K562 (cell line): ENCODE measurements around the gene DYSF. TPM values are rescaled to one million over a fixed set of nuclear protein-coding genes. Genes with fewer than 3 reads are reported as not detected.

ENCODE experiments used
- ATAC-seq: fragments of 200-7000 bp; cut with Tn5 transposase; 3 replicates; pipeline ENCODE4 v1.9.1; 2020; ENCODE audit warnings: moderate library complexity
- BruUV-seq: library from RNA; stranded (reverse); fragments of 400-500 nt; replicated peaks from 2 replicates; lab custom pipeline; 2021; lab: Mats Ljungman, UMichigan
- CTCF ChIA-PET: fragments of 300-600 bp; formaldehyde crosslinking; extraction: SDS; loops from one replicate; lab custom pipeline; 2021; ENCODE audit warnings: low intra/inter-chr PET ratio; lab: Yijun Ruan, JAX
- POLR2A ChIA-PET: fragments of 300-600, 350-650 bp; sonication (Branson Sonifier 250); formaldehyde crosslinking; extraction: SDS; loops from one replicate; lab custom pipeline; 2021; ENCODE audit warnings: antibody characterized with exemption, inconsistent platforms; lab: Yijun Ruan, JAX
- DNase-seq, 4 experiments: peaks; one replicate each; pipeline versions ENCODE4 v3.0.0 to v3.0.0-alpha.2; 2011 to 2018; ENCODE audit warnings: low spot score in 3 of 4, mixed read lengths in 3 of 4; ENCODE audit errors: extremely low read depth in 1 of 4
- FAIRE-seq: peaks from 2 replicates; lab custom pipeline; 2011; peaks lifted over from hg19 to GRCh38; lab: Jason Lieb, UNC
- H2AFZ ChIP-seq: 2 replicates; pipeline ENCODE4 v1.6.0; 2011; ENCODE audit warnings: low read depth, low read length, control low read depth, inconsistent platforms
- H3K27ac ChIP-seq: fragments of 200-600 bp; 3 replicates; pipeline ENCODE4 v1.8.0; 2011; ENCODE audit warnings: low read depth, mild to moderate bottlenecking, control low read depth, inconsistent platforms, low read length, moderate library complexity, mixed read lengths; ENCODE audit errors: extremely low read depth
- H3K27me3 ChIP-seq, 2 experiments: fragments of 300-600 bp in 1 of 2; 2 replicates in 1 of 2; 3 replicates in 1 of 2; pipeline versions ENCODE4 v1.6.0 to v1.8.0; 2011; ENCODE audit warnings: inconsistent platforms in 2 of 2, low read length in 2 of 2, mild to moderate bottlenecking in 1 of 2, mixed read lengths in 1 of 2, moderate library complexity in 1 of 2; ENCODE audit not compliant: control insufficient read depth in 2 of 2, insufficient read depth in 2 of 2
- H3K36me3 ChIP-seq: fragments of 300-600 bp; 3 replicates; pipeline ENCODE4 v1.8.0; 2011; ENCODE audit warnings: mild to moderate bottlenecking, low read length, inconsistent platforms; ENCODE audit not compliant: control insufficient read depth, insufficient read depth
- H3K4me1 ChIP-seq, 2 experiments: fragments of 200-600 bp in 1 of 2; replicated peaks in 1 of 2; 2 replicates in 1 of 2; 3 replicates in 1 of 2; pipeline versions ENCODE4 v1.5.1 to v1.8.0; 2011; ENCODE audit warnings: inconsistent platforms in 2 of 2, low read length in 2 of 2, mild to moderate bottlenecking in 1 of 2, mixed read lengths in 1 of 2, moderate library complexity in 1 of 2; ENCODE audit not compliant: control insufficient read depth in 2 of 2, insufficient read depth in 2 of 2
- H3K4me2 ChIP-seq: 2 replicates; pipeline ENCODE4 v1.6.1; 2011; ENCODE audit warnings: low read length, control low read depth, inconsistent platforms, mixed read lengths; ENCODE audit not compliant: insufficient read depth
- H3K4me3 ChIP-seq: fragments of 200-600 bp; sonication (generic), shearing (Covaris generic); 2 replicates; pipeline ENCODE4 v1.5.1; 2016; ENCODE audit warnings: control low read depth, inconsistent platforms
- H3K79me2 ChIP-seq: fragments of 200-600 bp; 3 replicates; pipeline ENCODE4 v1.8.0; 2011; ENCODE audit warnings: low read length, inconsistent platforms; ENCODE audit not compliant: control insufficient read depth, insufficient read depth
- H3K9ac ChIP-seq, 2 experiments: 2 replicates each; pipeline versions ENCODE4 v1.6.0 to v1.6.1; 2011; ENCODE audit warnings: low read depth in 2 of 2, low read length in 2 of 2, control low read depth in 1 of 2, inconsistent platforms in 1 of 2, mild to moderate bottlenecking in 1 of 2, mixed read lengths in 1 of 2; ENCODE audit not compliant: insufficient read depth in 1 of 2
- H3K9me1 ChIP-seq: one replicate; pipeline ENCODE4 v1.6.0; 2011; ENCODE audit warnings: inconsistent platforms, mild to moderate bottlenecking, low read length, moderate library complexity; ENCODE audit not compliant: control insufficient read depth, insufficient read depth
- H3K9me3 ChIP-seq: replicated peaks from 2 replicates; pipeline ENCODE4 v1.5.1; 2011; ENCODE audit warnings: low read depth, low read length, inconsistent platforms; ENCODE audit not compliant: control insufficient read depth, insufficient read depth
- H4K20me1 ChIP-seq: replicated peaks from 2 replicates; pipeline ENCODE4 v1.6.1; 2011; ENCODE audit warnings: low read length, inconsistent platforms, mixed read lengths; ENCODE audit not compliant: control insufficient read depth, insufficient read depth
- CBX3 ChIP-seq, 2 experiments: IDR thresholded peaks; 1 replicate in 1 of 2; 2 replicates in 1 of 2; pipeline ENCODE4 v1.6.1; 2012; ENCODE audit warnings: inconsistent platforms in 2 of 2, low read length in 2 of 2, borderline replicate concordance in 1 of 2, control low read depth in 1 of 2
- FOXA3 ChIP-seq, 2 experiments: fragments of 450-650 bp in 1 of 2; sonication (generic) in 1 of 2; formaldehyde crosslinking; IDR thresholded peaks in 1 of 2; conservative IDR thresholded peaks in 1 of 2; 2 replicates each; pipeline versions ENCODE4 v1.4.0 to v1.8.0; 2020 to 2022; ENCODE audit warnings: mild to moderate bottlenecking in 2 of 2, missing genetic modification reagents in 1 of 2
- HNRNPL ChIP-seq: fragments of 200-400 bp; formaldehyde crosslinking; IDR thresholded peaks from 2 replicates; pipeline ENCODE4 v1.6.1; 2017; ENCODE audit warnings: low read depth, mild to moderate bottlenecking, low read length
- NBN ChIP-seq: fragments of 450-650 bp; IDR thresholded peaks from 2 replicates; pipeline ENCODE4 v1.6.1; 2016; ENCODE audit warnings: low read depth, mild to moderate bottlenecking
- NCOA6 ChIP-seq: fragments of 450-650 bp; IDR thresholded peaks from 2 replicates; pipeline ENCODE4 v1.6.1; 2017; ENCODE audit warnings: mild to moderate bottlenecking
- PHB2 ChIP-seq: fragments of 450-650 bp; IDR thresholded peaks from 2 replicates; pipeline ENCODE4 v1.6.1; 2017; ENCODE audit warnings: low read depth
- PHF20 ChIP-seq: fragments of 450-650 bp; IDR thresholded peaks from 2 replicates; pipeline ENCODE4 v1.6.1; 2018; ENCODE audit not compliant: partially characterized antibody
- PHF21A ChIP-seq: fragments of 450-650 bp; IDR thresholded peaks from 2 replicates; pipeline ENCODE4 v1.6.1; 2017; ENCODE audit warnings: low read depth, borderline replicate concordance
- SOX6 ChIP-seq: fragments of 450-650 bp; IDR thresholded peaks from 2 replicates; pipeline ENCODE4 v1.6.1; 2014; ENCODE audit warnings: mild to moderate bottlenecking
- TAF15 ChIP-seq: fragments of 200-400 bp; formaldehyde crosslinking; IDR thresholded peaks from 2 replicates; pipeline ENCODE4 v1.6.1; 2017; ENCODE audit warnings: mild to moderate bottlenecking, low read depth, low read length, moderate library complexity
- ZNF121 ChIP-seq: sonication (generic); formaldehyde crosslinking; conservative IDR thresholded peaks from 2 replicates; pipeline ENCODE4 v1.8.0; 2022; ENCODE audit warnings: missing genetic modification reagents
- ZNF644 ChIP-seq: fragments of 200-800 bp; sonication (Bioruptor generic); IDR thresholded peaks from 2 replicates; pipeline ENCODE4 v1.6.1; 2016; ENCODE audit warnings: low read depth, missing genetic modification characterization, missing compliant biosample characterization
- ZSCAN32 ChIP-seq: fragments of 450-650 bp; formaldehyde crosslinking; IDR thresholded peaks from 2 replicates; pipeline ENCODE4 v1.4.0; 2020; ENCODE audit warnings: mild to moderate bottlenecking, moderate library complexity
- WGBS: fragments of 100-300 bp; shearing (Covaris generic); methylation state at CpG from one replicate; pipeline ENCODE4 v1.1.6; 2016; ENCODE audit warnings: low coverage, mixed read lengths; ENCODE audit not compliant: insufficient coverage; ENCODE audit errors: missing lambda C conversion rate; 5-methylcytosine and 5-hydroxymethylcytosine counted together
- in situ Hi-C: fragments of 300-500 bp; cut with MboI; formaldehyde crosslinking; loops from 4 replicates; pipeline ENCODE4 v1.15.0; 2018; ENCODE audit warnings: inconsistent platforms, mixed read lengths
- intact Hi-C: fragments of 100-400 bp; cut with micrococcal nuclease; formaldehyde crosslinking; loops from 2 replicates; pipeline ENCODE4 v1.14.2; 2022
- polyA plus RNA-seq, 8 experiments: library from polyadenylated mRNA; depleted of rRNA in 4 of 8; stranded (reverse) in 5 of 8; unstranded in 3 of 8; fragments of >200 nt; fragmentation: Nextera tagmentation in 2 of 8; fragmentation: Illumina TruSeq in 1 of 8; extraction: Ambion mirVana in 2 of 8; extraction: Trizol in 1 of 8; gene quantifications; 2 replicates each; pipeline versions ENCODE4 v1.2.1 to v1.2.3, GENCODE V29; 2011 to 2014; ENCODE audit warnings: inconsistent platforms in 1 of 8, missing spikeins in 1 of 8
- total RNA-seq, 7 experiments: library from RNA; depleted of rRNA in 6 of 7; stranded (reverse); fragments of >200 nt in 6 of 7; fragmentation: Illumina TruSeq in 2 of 7; extraction: Trizol in 2 of 7; gene quantifications; 2 replicates each; pipeline versions ENCODE4 v1.2.1 to v1.2.3, GENCODE V29; 2011 to 2021; ENCODE audit warnings: low replicate concordance in 1 of 7
- TF ChIP-seq, protein P1 (sequence below): fragments of 200-600 bp; sonication (generic); IDR thresholded peaks from one replicate; pipeline ENCODE4 v1.6.1; 2012; ENCODE audit warnings: mild to moderate bottlenecking, low read depth, low read length, inconsistent platforms

The DYSF gene
- total and polyA plus RNA-seq, 9 of the 15 experiments (the other 6 are each of a cell fraction or from before 2014, with no cell fraction given): 0.01 to 0.80 (median 0.29) TPM

DNA sequence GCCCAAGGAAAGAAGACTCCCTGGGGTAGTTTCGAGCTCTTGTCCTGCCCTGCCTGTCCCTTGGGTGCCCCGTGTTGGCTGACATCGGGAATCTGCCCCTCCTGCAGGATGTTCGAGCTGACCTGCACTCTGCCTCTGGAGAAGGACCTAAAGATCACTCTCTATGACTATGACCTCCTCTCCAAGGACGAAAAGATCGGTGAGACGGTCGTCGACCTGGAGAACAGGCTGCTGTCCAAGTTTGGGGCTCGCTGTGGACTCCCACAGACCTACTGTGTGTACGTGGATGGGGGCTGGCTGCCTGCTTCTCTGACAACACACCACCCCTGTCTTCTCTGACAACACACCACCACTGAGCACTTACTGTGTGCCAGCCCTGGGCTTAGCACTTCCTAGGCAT, 210.8 kb downstream of the DYSF start:
- Histone ChIP-seq H3K4me3 (no peak overlapping the region), H3K9me1 (no peaks in the 10 kb centered on the region), H3K4me2 (no peak overlapping the region), H3K27me3 (peaks cover 0 to 10% of the 10 kb centered on the region in 2 experiments; a peak in 2 of 5 replicates), H3K9ac (no peak overlapping the region), H3K9me3 (no peaks in the 10 kb centered on the region), H3K4me1 (no peaks in the 10 kb centered on the region), H3K79me2 (no peaks in the 10 kb centered on the region), H3K36me3 (no peaks in the 10 kb centered on the region), H4K20me1 (no peaks in the 10 kb centered on the region), H3K27ac (no peak overlapping the region), H2AFZ (no peak overlapping the region)
- DNase-seq: no peak
- ChIA-PET POLR2A (interaction anchor here (0.9 kb wide), 1 partner anchor 20 kb away, joined by 6 read pairs; no protein-coding TSS in a partner anchor), CTCF (no interaction called here)
- WGBS: 0% methylated on average over 11 of the region's 11 CpGs
- FAIRE-seq: no peak
- in situ Hi-C loops (no loop called here), intact Hi-C loops (no loop called here)
- no peak for ATAC-seq
- BruUV-seq: no TSS peak
- no peak for TF ChIP-seq ZSCAN32
- no peak for TF ChIP-seq FOXA3 (CRISPR knock-in tag; conservative IDR thresholded peaks at IDR 0.05 in 1 of 2, IDR thresholded peaks at IDR 0.05 in 1 of 2)
- TF ChIP-seq PHF20: no peak
- TF ChIP-seq, protein P1, sequence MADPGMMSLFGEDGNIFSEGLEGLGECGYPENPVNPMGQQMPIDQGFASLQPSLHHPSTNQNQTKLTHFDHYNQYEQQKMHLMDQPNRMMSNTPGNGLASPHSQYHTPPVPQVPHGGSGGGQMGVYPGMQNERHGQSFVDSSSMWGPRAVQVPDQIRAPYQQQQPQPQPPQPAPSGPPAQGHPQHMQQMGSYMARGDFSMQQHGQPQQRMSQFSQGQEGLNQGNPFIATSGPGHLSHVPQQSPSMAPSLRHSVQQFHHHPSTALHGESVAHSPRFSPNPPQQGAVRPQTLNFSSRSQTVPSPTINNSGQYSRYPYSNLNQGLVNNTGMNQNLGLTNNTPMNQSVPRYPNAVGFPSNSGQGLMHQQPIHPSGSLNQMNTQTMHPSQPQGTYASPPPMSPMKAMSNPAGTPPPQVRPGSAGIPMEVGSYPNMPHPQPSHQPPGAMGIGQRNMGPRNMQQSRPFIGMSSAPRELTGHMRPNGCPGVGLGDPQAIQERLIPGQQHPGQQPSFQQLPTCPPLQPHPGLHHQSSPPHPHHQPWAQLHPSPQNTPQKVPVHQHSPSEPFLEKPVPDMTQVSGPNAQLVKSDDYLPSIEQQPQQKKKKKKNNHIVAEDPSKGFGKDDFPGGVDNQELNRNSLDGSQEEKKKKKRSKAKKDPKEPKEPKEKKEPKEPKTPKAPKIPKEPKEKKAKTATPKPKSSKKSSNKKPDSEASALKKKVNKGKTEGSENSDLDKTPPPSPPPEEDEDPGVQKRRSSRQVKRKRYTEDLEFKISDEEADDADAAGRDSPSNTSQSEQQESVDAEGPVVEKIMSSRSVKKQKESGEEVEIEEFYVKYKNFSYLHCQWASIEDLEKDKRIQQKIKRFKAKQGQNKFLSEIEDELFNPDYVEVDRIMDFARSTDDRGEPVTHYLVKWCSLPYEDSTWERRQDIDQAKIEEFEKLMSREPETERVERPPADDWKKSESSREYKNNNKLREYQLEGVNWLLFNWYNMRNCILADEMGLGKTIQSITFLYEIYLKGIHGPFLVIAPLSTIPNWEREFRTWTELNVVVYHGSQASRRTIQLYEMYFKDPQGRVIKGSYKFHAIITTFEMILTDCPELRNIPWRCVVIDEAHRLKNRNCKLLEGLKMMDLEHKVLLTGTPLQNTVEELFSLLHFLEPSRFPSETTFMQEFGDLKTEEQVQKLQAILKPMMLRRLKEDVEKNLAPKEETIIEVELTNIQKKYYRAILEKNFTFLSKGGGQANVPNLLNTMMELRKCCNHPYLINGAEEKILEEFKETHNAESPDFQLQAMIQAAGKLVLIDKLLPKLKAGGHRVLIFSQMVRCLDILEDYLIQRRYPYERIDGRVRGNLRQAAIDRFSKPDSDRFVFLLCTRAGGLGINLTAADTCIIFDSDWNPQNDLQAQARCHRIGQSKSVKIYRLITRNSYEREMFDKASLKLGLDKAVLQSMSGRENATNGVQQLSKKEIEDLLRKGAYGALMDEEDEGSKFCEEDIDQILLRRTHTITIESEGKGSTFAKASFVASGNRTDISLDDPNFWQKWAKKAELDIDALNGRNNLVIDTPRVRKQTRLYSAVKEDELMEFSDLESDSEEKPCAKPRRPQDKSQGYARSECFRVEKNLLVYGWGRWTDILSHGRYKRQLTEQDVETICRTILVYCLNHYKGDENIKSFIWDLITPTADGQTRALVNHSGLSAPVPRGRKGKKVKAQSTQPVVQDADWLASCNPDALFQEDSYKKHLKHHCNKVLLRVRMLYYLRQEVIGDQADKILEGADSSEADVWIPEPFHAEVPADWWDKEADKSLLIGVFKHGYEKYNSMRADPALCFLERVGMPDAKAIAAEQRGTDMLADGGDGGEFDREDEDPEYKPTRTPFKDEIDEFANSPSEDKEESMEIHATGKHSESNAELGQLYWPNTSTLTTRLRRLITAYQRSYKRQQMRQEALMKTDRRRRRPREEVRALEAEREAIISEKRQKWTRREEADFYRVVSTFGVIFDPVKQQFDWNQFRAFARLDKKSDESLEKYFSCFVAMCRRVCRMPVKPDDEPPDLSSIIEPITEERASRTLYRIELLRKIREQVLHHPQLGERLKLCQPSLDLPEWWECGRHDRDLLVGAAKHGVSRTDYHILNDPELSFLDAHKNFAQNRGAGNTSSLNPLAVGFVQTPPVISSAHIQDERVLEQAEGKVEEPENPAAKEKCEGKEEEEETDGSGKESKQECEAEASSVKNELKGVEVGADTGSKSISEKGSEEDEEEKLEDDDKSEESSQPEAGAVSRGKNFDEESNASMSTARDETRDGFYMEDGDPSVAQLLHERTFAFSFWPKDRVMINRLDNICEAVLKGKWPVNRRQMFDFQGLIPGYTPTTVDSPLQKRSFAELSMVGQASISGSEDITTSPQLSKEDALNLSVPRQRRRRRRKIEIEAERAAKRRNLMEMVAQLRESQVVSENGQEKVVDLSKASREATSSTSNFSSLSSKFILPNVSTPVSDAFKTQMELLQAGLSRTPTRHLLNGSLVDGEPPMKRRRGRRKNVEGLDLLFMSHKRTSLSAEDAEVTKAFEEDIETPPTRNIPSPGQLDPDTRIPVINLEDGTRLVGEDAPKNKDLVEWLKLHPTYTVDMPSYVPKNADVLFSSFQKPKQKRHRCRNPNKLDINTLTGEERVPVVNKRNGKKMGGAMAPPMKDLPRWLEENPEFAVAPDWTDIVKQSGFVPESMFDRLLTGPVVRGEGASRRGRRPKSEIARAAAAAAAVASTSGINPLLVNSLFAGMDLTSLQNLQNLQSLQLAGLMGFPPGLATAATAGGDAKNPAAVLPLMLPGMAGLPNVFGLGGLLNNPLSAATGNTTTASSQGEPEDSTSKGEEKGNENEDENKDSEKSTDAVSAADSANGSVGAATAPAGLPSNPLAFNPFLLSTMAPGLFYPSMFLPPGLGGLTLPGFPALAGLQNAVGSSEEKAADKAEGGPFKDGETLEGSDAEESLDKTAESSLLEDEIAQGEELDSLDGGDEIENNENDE: no peak
- TF ChIP-seq SOX6: no peak
- TF ChIP-seq PHB2: no peak
- TF ChIP-seq ZNF644: no peak
- TF ChIP-seq NBN: no peak
- TF ChIP-seq PHF21A: no peak
- no peak for TF ChIP-seq HNRNPL
- no peak for TF ChIP-seq ZNF121 (CRISPR knock-in tag)
- TF ChIP-seq CBX3 (IDR thresholded peaks at IDR 0.05; ENCODE audit: borderline replicate concordance in 1 of 2, low read length in 2 of 2): no peak
- TF ChIP-seq TAF15: no peak
- TF ChIP-seq NCOA6: no peak
